Stimulated activated CD4-positive, alpha-beta T cell treated with anti-CD3 and anti-CD28 coated beads, Interleukin-1b, Interleukin-23, amount 100 ng/mL, for 48 hours (primary cell): ENCODE data around the gene TMEM150A.
A peak's percentile ranks its signal among the peaks of the same experiment; 100 is the strongest.
"Not testable (repeated sequence)": the region's sequence is repeated elsewhere in the genome, so short reads cannot be mapped to it uniquely, and the experiment has no call there.

Source experiments
- DNase-seq: peaks from one replicate; pipeline ENCODE4 v3.0.0-alpha.2; 2020

Gene TMEM150A

GRCh38 chr2:85561280-85562212 is 41.0 kb downstream of the TMEM150A start, which contains the start of gene GGCX:
GGCX (minus strand) TSS chr2:85561493; CDS start chr2:85561428, 65 bp downstream.
- DNase-seq = peak; percentile 95

- no peak for DNase-seq
Measured at GRCh38 chr2:85560812-85561279, 41.7 kb downstream of the TMEM150A start.

- not testable (repeated sequence) for DNase-seq
Measured at GRCh38 chr2:85560403-85560726, 42.1 kb downstream of the TMEM150A start.

GRCh38 chr2:85558160-85558559 is 44.3 kb downstream of the TMEM150A start:
- no peak for DNase-seq

- no peak for DNase-seq
Measured at GRCh38 chr2:85557130-85557529, 45.4 kb downstream of the TMEM150A start.

- no peak for DNase-seq
Measured at GRCh38 chr2:85554980-85555612, 47.4 kb downstream of the TMEM150A start.

GRCh38 chr2:85553184-85553583 is 49.3 kb downstream of the TMEM150A start:
- DNase-seq = no peak

GRCh38 chr2:85551698-85552678 is 50.5 kb downstream of the TMEM150A start:
- DNase-seq = peak; percentile 85

GRCh38 chr2:85550486-85550885 is 52.0 kb downstream of the TMEM150A start:
- DNase-seq = no peak

- DNase-seq = no peak
Measured at GRCh38 chr2:85549826-85550225, 52.7 kb downstream of the TMEM150A start.

GRCh38 chr2:85549095-85549494 is 53.4 kb downstream of the TMEM150A start:
- DNase-seq = no peak

- no peak for DNase-seq
Measured at GRCh38 chr2:85548608-85548900, 53.9 kb downstream of the TMEM150A start.
